Subcutaneous preadipocyte (primary cell): Measurements from ENCODE around the gene KLF3. TPM values are rescaled to one million over a fixed set of nuclear protein-coding genes. Genes with fewer than 3 reads are reported as not detected.

Source experiments
- total RNA-seq: library from RNA; depleted of rRNA; stranded (reverse); fragments of >200 nt; gene quantifications from 2 replicates; pipeline ENCODE4 v1.2.3, GENCODE V29; 2012

KLF3 gene
- total RNA-seq: 13.6 and 24.4 TPM in 2 replicates

DNA sequence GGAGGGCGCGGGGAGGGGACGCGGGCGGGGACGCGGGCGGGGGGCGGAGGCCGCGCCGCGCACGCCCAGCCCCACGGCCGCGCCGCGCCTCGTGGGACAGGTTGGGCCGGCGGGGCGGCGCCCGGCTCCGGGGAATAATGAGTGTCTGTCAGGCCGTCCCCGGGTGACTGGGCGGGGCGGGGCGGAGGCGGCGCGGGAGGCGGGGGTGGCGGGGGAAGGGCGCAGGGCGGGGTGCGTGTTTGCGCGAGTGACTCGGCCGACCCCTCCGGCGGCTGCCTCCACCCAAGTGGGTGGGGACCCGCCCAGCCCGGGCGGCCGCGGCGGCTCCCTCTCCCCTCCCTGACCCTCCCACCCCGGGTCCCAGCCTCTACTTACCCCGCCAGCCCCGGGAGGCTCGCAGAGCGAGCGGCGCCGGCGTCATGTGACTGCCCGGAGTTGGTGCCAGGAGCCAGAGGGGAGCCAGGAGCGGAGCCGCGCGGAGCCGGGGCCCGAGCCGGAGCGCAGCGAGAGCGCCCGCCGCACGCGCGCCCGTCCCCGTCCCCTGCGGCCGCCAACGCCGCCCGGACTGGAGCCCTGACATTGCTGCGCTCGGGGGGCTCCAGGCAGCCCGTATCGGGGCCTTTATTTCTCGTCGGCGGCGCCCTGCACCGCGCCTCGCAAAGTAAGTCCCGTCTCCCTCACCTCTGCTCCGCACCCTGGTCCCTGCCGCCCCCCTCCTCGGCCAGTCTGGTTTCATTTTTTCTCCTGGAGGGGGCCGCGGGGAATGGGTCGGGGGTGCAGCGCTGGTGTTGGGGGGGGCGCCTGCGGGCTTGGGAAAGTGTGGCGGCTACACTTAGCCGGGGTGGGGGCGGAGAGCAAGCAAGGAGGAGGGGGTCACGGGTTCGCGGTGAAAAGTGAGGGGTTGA is at the start of gene KLF3:
TSS of gene KLF3 (plus strand) at position 399 of the 905 bp plus-strand sequence. CDS start 16,427 bp downstream, outside the sequence.

Other genes starting within 250 kb of the KLF3 start
- under 0.01 TPM in 1 of 2 replicates, not detected in the other for gene TLR10, start 118.8 kb downstream of the KLF3 start, total RNA-seq
- gene TLR1, start 140.6 kb downstream of the KLF3 start, total RNA-seq: 0.73 and 1.4 TPM in 2 replicates
- gene TLR6, start 192.6 kb downstream of the KLF3 start, total RNA-seq: 3.1 and 3.7 TPM in 2 replicates
- gene FAM114A1, start 203.6 kb downstream of the KLF3 start, total RNA-seq: 255 and 266 TPM in 2 replicates